GM19372 (cell line): ENCODE measurements around the gene LRRC56.

Experiments used
- ATAC-seq: cut with Tn5 transposase; IDR thresholded peaks from one replicate; pipeline ENCODE4 v1.9.1; 2021; ENCODE audit warnings: mild to moderate bottlenecking, low read depth, moderate library complexity; ENCODE audit not compliant: unreplicated experiment

The LRRC56 gene

GRCh38 chr11:518463-519202, 18.7 kb upstream of the LRRC56 start:
- peak; percentile 94 for ATAC-seq

GRCh38 chr11:520428-521176, 16.7 kb upstream of the LRRC56 start:
- ATAC-seq, result no peak

- ATAC-seq, result no peak
These were observed 16.1 kb upstream of the LRRC56 start for GRCh38 chr11:521177-521688.

GRCh38 chr11:526192-526591, 11.1 kb upstream of the LRRC56 start:
- no peak for ATAC-seq

GRCh38 chr11:528166-528814, 9.0 kb upstream of the LRRC56 start:
- no peak for ATAC-seq

- no peak for ATAC-seq
These were observed 8.3 kb upstream of the LRRC56 start for GRCh38 chr11:528815-529727.

GRCh38 chr11:529728-530411, 7.5 kb upstream of the LRRC56 start:
- ATAC-seq, result no peak

- ATAC-seq, result no peak
These were observed 6.1 kb upstream of the LRRC56 start for GRCh38 chr11:530960-531831.

- no peak for ATAC-seq
These were observed 5.3 kb upstream of the LRRC56 start for GRCh38 chr11:531919-532526.

- no peak for ATAC-seq
These were observed 4.8 kb upstream of the LRRC56 start for GRCh38 chr11:532527-532985.

- no peak for ATAC-seq
These were observed 4.2 kb upstream of the LRRC56 start for GRCh38 chr11:532986-533585.

- ATAC-seq, result no peak
These were observed 3.5 kb upstream of the LRRC56 start for GRCh38 chr11:533586-534395.

GRCh38 chr11:534396-535209, 2.7 kb upstream of the LRRC56 start:
- no peak for ATAC-seq

GRCh38 chr11:535210-535518, 2.2 kb upstream of the LRRC56 start:
- no peak for ATAC-seq

GRCh38 chr11:535519-536454, 1.5 kb upstream of the LRRC56 start, which contains the start of gene HRAS:
Gene HRAS, minus strand, starts transcription at chr11:535576.
- peak; percentile 65 for ATAC-seq
